H1 (cell line): ENCODE results near the gene RNASE3. TPM values are rescaled to one million over a fixed set of nuclear protein-coding genes. Genes with fewer than 3 reads are reported as not detected.

Experiments used
- CBX5 ChIP-seq: fragments of 300-800, 300-1000 bp; sonication (generic); IDR thresholded peaks from 2 replicates; pipeline ENCODE4 v1.7.1; 2016; ENCODE audit warnings: antibody characterized with exemption, low read length, low read depth
- E2F6 ChIP-seq: IDR thresholded peaks from 2 replicates; pipeline ENCODE4 v1.6.1; 2012; ENCODE audit warnings: inconsistent platforms
- FOSL1 ChIP-seq: IDR thresholded peaks from 2 replicates; pipeline ENCODE4 v1.6.1; 2011; ENCODE audit warnings: mild to moderate bottlenecking, low read depth, low read length, moderate library complexity; ENCODE audit not compliant: insufficient read depth
- JUND ChIP-seq: IDR thresholded peaks from 2 replicates; pipeline ENCODE4 v1.6.1; 2011; ENCODE audit warnings: mild to moderate bottlenecking, improper control_type of control experiment, low read length
- KDM4A ChIP-seq: IDR thresholded peaks from one replicate; pipeline ENCODE4 v1.7.1; 2012; ENCODE audit warnings: low read depth, mild to moderate bottlenecking, moderate library complexity, low read length, inconsistent platforms; ENCODE audit not compliant: severe bottlenecking
- KDM5A ChIP-seq: fragments of 200-600 bp; IDR thresholded peaks from 2 replicates; pipeline ENCODE4 v1.7.1; 2012; ENCODE audit warnings: mild to moderate bottlenecking, low read length, inconsistent platforms, mixed read lengths
- MAX ChIP-seq: IDR thresholded peaks from 2 replicates; pipeline ENCODE4 v1.6.1; 2012; ENCODE audit warnings: inconsistent platforms
- RAD21 ChIP-seq, 2 experiments: IDR thresholded peaks in 1 of 2; conservative IDR thresholded peaks in 1 of 2; 2 replicates each; pipeline ENCODE4 v1.6.1; 2011; ENCODE audit warnings: low read depth in 2 of 2, low read length in 2 of 2, improper control_type of control experiment in 1 of 2, inconsistent platforms in 1 of 2, mild to moderate bottlenecking in 1 of 2, moderate library complexity in 1 of 2
- SRF ChIP-seq: IDR thresholded peaks from 2 replicates; pipeline ENCODE4 v1.6.1; 2011; ENCODE audit warnings: mild to moderate bottlenecking, low read depth, low read length, moderate library complexity
- SUZ12 ChIP-seq: fragments of 200-600 bp; sonication (generic); IDR thresholded peaks from 2 replicates; pipeline ENCODE4 v1.6.1; 2012; ENCODE audit warnings: mild to moderate bottlenecking, inconsistent platforms, low read length, moderate library complexity, mixed read lengths
- polyA plus RNA-seq, 7 experiments: library from polyadenylated mRNA; depleted of rRNA in 3 of 7; stranded (reverse) in 5 of 7; unstranded in 2 of 7; fragments of >200 nt in 5 of 7; fragments of 200-250 nt in 2 of 7; gene quantifications; 1 replicate in 5 of 7; 2 replicates in 1 of 7; 4 replicates in 1 of 7; pipeline versions ENCODE4 v1.2.1 to v1.2.3, GENCODE V29; 2011 to 2013; ENCODE audit warnings: missing spikeins in 2 of 7, mixed read lengths in 2 of 7
- total RNA-seq: library from RNA; stranded (reverse); fragmentation: NEBNext Ultra II Directional; extraction: Animal tissue kit (Norgen Biotek cat#: 25700); gene quantifications from 2 replicates; pipeline ENCODE4 v1.2.1, GENCODE V29; 2021

Gene RNASE3
- total and polyA plus RNA-seq, 2 of the 8 experiments (the other 6 are each of a cell fraction or from before 2014, with no cell fraction given) = not detected

- TF ChIP-seq RAD21 (IDR thresholded peaks at IDR 0.05 in 1 of 2, conservative IDR thresholded peaks at IDR 0.05 in 1 of 2; ENCODE audit: low read depth in 2 of 2, low read length in 2 of 2) (peak; percentile 56 to 69), E2F6 (no peak), MAX (0 out of 2 replicates have a peak, but pooled peaks have one; percentile 11), JUND (no peak), KDM5A (no peak), KDM4A (peak; percentile 38), FOSL1 (no peak), SRF (no peak), SUZ12 (no peak), CBX5 (no peak)
Observed at GRCh38 chr14:20934148-20934762, 43.1 kb downstream of the RNASE3 start (continued).
